ENCODE measurements around the gene MYLK. TPM values are rescaled to one million over a fixed set of nuclear protein-coding genes. Genes with fewer than 3 reads are reported as not detected.

Gene MYLK
- total RNA-seq, 1 donor from 2014 or later: 24.3 TPM

GRCh38 chr3:123765475-123766128 lies 118.5 kb downstream of the MYLK start:
- H3K9me3 Mint-ChIP-seq (ENCODE audit: unreplicated experiment): no peaks in the 10 kb centered on the region
- TF ChIP-seq CTCF (IDR thresholded peaks at IDR 0.05): no peak
- H3K4me3 Mint-ChIP-seq (ENCODE audit: unreplicated experiment): no peak overlapping the region
- H3K36me3 Mint-ChIP-seq (ENCODE audit: unreplicated experiment): no peaks in the 10 kb centered on the region
- H3K27ac Mint-ChIP-seq (ENCODE audit: unreplicated experiment): no peak overlapping the region
- H3K27me3 Mint-ChIP-seq (ENCODE audit: unreplicated experiment): no peaks in the 10 kb centered on the region
- no peak for DNase-seq (ENCODE audit: extremely low spot score, unreplicated experiment)
- no peaks in the 10 kb centered on the region for H3K4me1 Mint-ChIP-seq (ENCODE audit: unreplicated experiment)

GRCh38 chr3:123764647-123765046 lies 119.5 kb downstream of the MYLK start:
- TF ChIP-seq CTCF (IDR thresholded peaks at IDR 0.05): no peak
- Mint-ChIP-seq H3K27ac (ENCODE audit: unreplicated experiment) (no peak overlapping the region), H3K4me1 (ENCODE audit: unreplicated experiment) (no peaks in the 10 kb centered on the region)

GRCh38 chr3:123762805-123763204 lies 121.3 kb downstream of the MYLK start:
- Mint-ChIP-seq H3K4me1 (ENCODE audit: unreplicated experiment) (peaks cover 16% of the 10 kb centered on the region), H3K4me3 (ENCODE audit: unreplicated experiment) (no peak overlapping the region), H3K9me3 (ENCODE audit: unreplicated experiment) (peaks cover 4% of the 10 kb centered on the region), H3K27me3 (ENCODE audit: unreplicated experiment) (no peaks in the 10 kb centered on the region), H3K27ac (ENCODE audit: unreplicated experiment) (no peak overlapping the region), H3K36me3 (ENCODE audit: unreplicated experiment) (no peaks in the 10 kb centered on the region)
- TF ChIP-seq CTCF (IDR thresholded peaks at IDR 0.05): no peak
- DNase-seq (ENCODE audit: extremely low spot score, unreplicated experiment): no peak

More at GRCh38 chr3:123764647-123765046, 119.5 kb downstream of the MYLK start:
- no peak for DNase-seq (ENCODE audit: extremely low spot score, unreplicated experiment)
- Mint-ChIP-seq H3K36me3 (ENCODE audit: unreplicated experiment) (no peaks in the 10 kb centered on the region), H3K4me3 (ENCODE audit: unreplicated experiment) (no peak overlapping the region), H3K27me3 (ENCODE audit: unreplicated experiment) (no peaks in the 10 kb centered on the region), H3K9me3 (ENCODE audit: unreplicated experiment) (peaks cover under 1% of the 10 kb centered on the region)

GRCh38 chr3:123760817-123761216 lies 123.3 kb downstream of the MYLK start:
- H3K36me3 Mint-ChIP-seq (ENCODE audit: unreplicated experiment): no peaks in the 10 kb centered on the region
- H3K4me1 Mint-ChIP-seq (ENCODE audit: unreplicated experiment): peaks cover 31% of the 10 kb centered on the region
- TF ChIP-seq CTCF (IDR thresholded peaks at IDR 0.05): no peak
- no peaks in the 10 kb centered on the region for H3K27me3 Mint-ChIP-seq (ENCODE audit: unreplicated experiment)
- no peak overlapping the region for H3K27ac Mint-ChIP-seq (ENCODE audit: unreplicated experiment)
- DNase-seq (ENCODE audit: extremely low spot score, unreplicated experiment): no peak
- H3K9me3 Mint-ChIP-seq (ENCODE audit: unreplicated experiment): peaks cover 4% of the 10 kb centered on the region
- H3K4me3 Mint-ChIP-seq (ENCODE audit: unreplicated experiment): no peak overlapping the region

- H3K36me3 Mint-ChIP-seq (ENCODE audit: unreplicated experiment): no peaks in the 10 kb centered on the region
- no peak overlapping the region for H3K27ac Mint-ChIP-seq (ENCODE audit: unreplicated experiment)
- H3K4me1 Mint-ChIP-seq (ENCODE audit: unreplicated experiment): peaks cover 40% of the 10 kb centered on the region
- H3K27me3 Mint-ChIP-seq (ENCODE audit: unreplicated experiment): no peaks in the 10 kb centered on the region
- no peak for TF ChIP-seq CTCF (IDR thresholded peaks at IDR 0.05)
- H3K9me3 Mint-ChIP-seq (ENCODE audit: unreplicated experiment): peaks cover 4% of the 10 kb centered on the region
- peak; percentile 17 for DNase-seq (ENCODE audit: extremely low spot score, unreplicated experiment)
- no peak overlapping the region for H3K4me3 Mint-ChIP-seq (ENCODE audit: unreplicated experiment)
Observed at GRCh38 chr3:123759871-123760270, 124.3 kb downstream of the MYLK start.
